ENCODE data around the gene DDA1. TPM values are rescaled to one million over a fixed set of nuclear protein-coding genes. Genes with fewer than 3 reads are reported as not detected.
A peak's percentile ranks its signal among the peaks of the same experiment; 100 is the strongest.

DDA1 gene
- total RNA-seq, 6 experiments from 2014 or later = 77.1 to 92.5 (median 83.4) TPM

GRCh38 chr19:17311455-17312188 is 2.3 kb downstream of the DDA1 start:
- Mint-ChIP-seq H3K36me3 (ENCODE audit: low read depth) (peaks cover 20% of the 10 kb centered on the region), H3K9me3 (no peaks in the 10 kb centered on the region), H3K4me1 (ENCODE audit: low read depth) (peaks cover 32% of the 10 kb centered on the region), H3K27ac (peak overlapping the region; percentile 86), H3K27me3 (ENCODE audit: insufficient read depth) (no peaks in the 10 kb centered on the region; the same call in 1 of the 2 replicates), H3K4me3 (peak overlapping the region; percentile 79)
- TF ChIP-seq CTCF (IDR thresholded peaks at IDR 0.05) = no peak
- peak; percentile 62 for DNase-seq

GRCh38 chr19:17312189-17313113 is 3.1 kb downstream of the DDA1 start:
- peak overlapping the region; percentile 79 for H3K4me3 Mint-ChIP-seq
- H3K4me1 Mint-ChIP-seq (ENCODE audit: low read depth) = peaks cover 30% of the 10 kb centered on the region
- H3K9me3 Mint-ChIP-seq = no peaks in the 10 kb centered on the region
- DNase-seq = no peak
- no peaks in the 10 kb centered on the region for H3K27me3 Mint-ChIP-seq (ENCODE audit: insufficient read depth)
- peak overlapping the region; percentile 86 for H3K27ac Mint-ChIP-seq
- H3K36me3 Mint-ChIP-seq (ENCODE audit: low read depth) = peaks cover 20% of the 10 kb centered on the region
- TF ChIP-seq CTCF (IDR thresholded peaks at IDR 0.05) = no peak

- H3K9me3 Mint-ChIP-seq = no peaks in the 10 kb centered on the region
- DNase-seq = no peak
- no peak overlapping the region for H3K4me3 Mint-ChIP-seq
- H3K36me3 Mint-ChIP-seq (ENCODE audit: low read depth) = peaks cover 20% of the 10 kb centered on the region
- H3K4me1 Mint-ChIP-seq (ENCODE audit: low read depth) = peaks cover 23% of the 10 kb centered on the region
- no peak overlapping the region for H3K27ac Mint-ChIP-seq
- TF ChIP-seq CTCF (IDR thresholded peaks at IDR 0.05) = no peak
- no peaks in the 10 kb centered on the region; the same call in 1 of the 2 replicates for H3K27me3 Mint-ChIP-seq (ENCODE audit: insufficient read depth)
Observed at GRCh38 chr19:17314007-17314593, 4.7 kb downstream of the DDA1 start.

GRCh38 chr19:17318966-17319365 is 9.6 kb downstream of the DDA1 start:
- no peak for DNase-seq
- Mint-ChIP-seq H3K27ac (no peak overlapping the region), H3K9me3 (no peaks in the 10 kb centered on the region), H3K4me1 (ENCODE audit: low read depth) (peaks cover 9% of the 10 kb centered on the region), H3K36me3 (ENCODE audit: low read depth) (peaks cover 14% of the 10 kb centered on the region), H3K27me3 (ENCODE audit: insufficient read depth) (peaks cover 2% of the 10 kb centered on the region; the same call in 1 of the 2 replicates), H3K4me3 (no peak overlapping the region)
- no peak for TF ChIP-seq CTCF (IDR thresholded peaks at IDR 0.05)

GRCh38 chr19:17319473-17320238 is 10.3 kb downstream of the DDA1 start:
- TF ChIP-seq CTCF (IDR thresholded peaks at IDR 0.05) = no peak
- Mint-ChIP-seq H3K4me1 (ENCODE audit: low read depth) (peaks cover 9% of the 10 kb centered on the region), H3K9me3 (no peaks in the 10 kb centered on the region), H3K4me3 (no peak overlapping the region), H3K27ac (no peak overlapping the region), H3K27me3 (ENCODE audit: insufficient read depth) (peaks cover 2% of the 10 kb centered on the region; the same call in 1 of the 2 replicates), H3K36me3 (ENCODE audit: low read depth) (peaks cover 14% of the 10 kb centered on the region)
- DNase-seq = no peak

Measured in HFFc6 (cell line).